HCT116 (cell line): Measurements from ENCODE around the gene TSPAN10. TPM values are rescaled to one million over a fixed set of nuclear protein-coding genes. Genes with fewer than 3 reads are reported as not detected.

Experiments used
- ATAC-seq: fragments of 200-7000 bp; cut with Tn5 transposase; 2 replicates; pipeline ENCODE4 v1.9.1; 2020; ENCODE audit warnings: mild to moderate bottlenecking, moderate library complexity
- BruUV-seq: library from RNA; stranded (reverse); fragments of 400-500 nt; replicated peaks from 2 replicates; lab custom pipeline; 2021; lab: Mats Ljungman, UMichigan
- CTCF ChIA-PET: fragments of 300-600 bp; sonication (Branson Sonifier 250); formaldehyde crosslinking; loops from one replicate; lab custom pipeline; 2021; ENCODE audit warnings: antibody characterized with exemption; lab: Charles Lee
- POLR2A ChIA-PET: fragments of 300-600, 350-600 bp; sonication (Branson Sonifier 250); formaldehyde crosslinking; loops from one replicate; lab custom pipeline; 2021; ENCODE audit warnings: antibody characterized with exemption; lab: Charles Lee
- RAD21 ChIA-PET, 2 experiments: fragments of 300-600 bp; sonication (Branson Sonifier 250); formaldehyde crosslinking; loops; one replicate each; lab custom pipeline; 2023; ENCODE audit warnings: low total read pairs in 2 of 2; ENCODE audit not compliant: uncharacterized antibody in 2 of 2, unreplicated experiment in 2 of 2, low non-redundant PET in 1 of 2; lab: Charles Lee
- DNase-seq: peaks from one replicate; pipeline ENCODE4 v3.0.0-alpha.2; 2010; ENCODE audit warnings: low read depth, low spot score
- H2AFZ ChIP-seq: fragments of 200-600 bp; shearing (Covaris generic), sonication (generic); 2 replicates; pipeline ENCODE4 v1.6.1; 2017; ENCODE audit warnings: low read depth, mixed run types, mixed read lengths, antibody characterized with exemption, low read length; ENCODE audit not compliant: poor library complexity, severe bottlenecking
- H3K27ac ChIP-seq: 2 replicates; pipeline ENCODE4 v1.5.1; 2012; ENCODE audit warnings: low read depth, low read length
- H3K27me3 ChIP-seq: fragments of 200-600 bp; sonication (generic); 2 replicates; pipeline ENCODE4 v1.6.1; 2016; ENCODE audit warnings: mixed run types, low read length, mixed read lengths; ENCODE audit not compliant: insufficient read depth
- H3K36me3 ChIP-seq, 2 experiments: fragments of 200-500 bp in 1 of 2; fragments of 200-600 bp in 1 of 2; sonication (Bioruptor generic) in 1 of 2; sonication (generic) in 1 of 2; 2 replicates each; pipeline versions ENCODE4 v1.5.1 to v1.6.1; 2014 to 2016; ENCODE audit warnings: low read length in 2 of 2, inconsistent platforms in 1 of 2, mixed read lengths in 1 of 2, mixed run types in 1 of 2; ENCODE audit not compliant: insufficient read depth in 2 of 2, control insufficient read depth in 1 of 2
- H3K4me1 ChIP-seq, 2 experiments: fragments of 200-600 bp in 1 of 2; sonication (generic) in 1 of 2; 2 replicates each; pipeline versions ENCODE4 v1.5.1 to v1.6.1; 2012 to 2017; ENCODE audit warnings: low read length in 2 of 2, inconsistent platforms in 1 of 2, mild to moderate bottlenecking in 1 of 2, mixed read lengths in 1 of 2, mixed run types in 1 of 2, moderate library complexity in 1 of 2; ENCODE audit not compliant: insufficient read depth in 2 of 2, control insufficient read depth in 1 of 2
- H3K4me2 ChIP-seq: fragments of 200-600 bp; sonication (generic); 2 replicates; pipeline ENCODE4 v1.6.1; 2017; ENCODE audit warnings: mixed run types, low read length, mixed read lengths
- H3K4me3 ChIP-seq, 2 experiments: fragments of 200-600 bp in 1 of 2; sonication (generic) in 1 of 2; replicated peaks in 1 of 2; 2 replicates each; pipeline ENCODE4 v1.5.1; 2011 to 2016; ENCODE audit warnings: low read length in 2 of 2, control low read depth in 1 of 2, low read depth in 1 of 2, mild to moderate bottlenecking in 1 of 2, mixed read lengths in 1 of 2, mixed run types in 1 of 2
- H3K79me2 ChIP-seq: fragments of 200-600 bp; sonication (generic); 2 replicates; pipeline ENCODE4 v1.6.1; 2017; ENCODE audit warnings: mild to moderate bottlenecking, mixed run types, low read length, moderate library complexity, mixed read lengths; ENCODE audit not compliant: insufficient read depth
- H3K9ac ChIP-seq: fragments of 200-600 bp; sonication (generic); 2 replicates; pipeline ENCODE4 v1.6.1; 2016; ENCODE audit warnings: low read length, mixed read lengths
- H3K9me2 ChIP-seq: fragments of 200-600 bp; sonication (generic), shearing (Covaris generic); 2 replicates; pipeline ENCODE4 v1.6.1; 2017; ENCODE audit warnings: mixed run types, mild to moderate bottlenecking, moderate library complexity; ENCODE audit not compliant: insufficient read depth
- H3K9me3 ChIP-seq, 2 experiments: fragments of 200-500 bp in 1 of 2; fragments of 200-600 bp in 1 of 2; sonication (Bioruptor generic) in 1 of 2; sonication (generic) in 1 of 2; 2 replicates each; pipeline ENCODE4 v1.6.1; 2014 to 2017; ENCODE audit warnings: low read length in 2 of 2, mixed read lengths in 2 of 2, inconsistent platforms in 1 of 2, low read depth in 1 of 2, mild to moderate bottlenecking in 1 of 2, mixed run types in 1 of 2, moderate library complexity in 1 of 2; ENCODE audit not compliant: control insufficient read depth in 1 of 2, insufficient read depth in 1 of 2
- H4K20me1 ChIP-seq: fragments of 200-600 bp; sonication (generic), shearing (Covaris generic); 2 replicates; pipeline ENCODE4 v1.6.1; 2017; ENCODE audit warnings: mixed run types, mild to moderate bottlenecking, moderate library complexity; ENCODE audit not compliant: insufficient read depth
- FOSL1 ChIP-seq: IDR thresholded peaks from 2 replicates; pipeline ENCODE4 v1.6.1; 2012; ENCODE audit warnings: low read depth
- POLR2A ChIP-seq: IDR thresholded peaks from 2 replicates; pipeline ENCODE4 v1.7.0; 2011; ENCODE audit warnings: borderline replicate concordance; ENCODE audit not compliant: insufficient read depth, insufficient read length; ENCODE audit errors: extremely low read depth
- RAD21 ChIP-seq: IDR thresholded peaks from 2 replicates; pipeline ENCODE4 v1.6.1; 2012; ENCODE audit warnings: low read depth, mild to moderate bottlenecking
- ZNF274 ChIP-seq: fragments of 200-500 bp; sonication (Bioruptor generic); IDR thresholded peaks from 2 replicates; pipeline ENCODE4 v1.6.1; 2014; ENCODE audit warnings: mild to moderate bottlenecking, low read depth, low read length, inconsistent platforms
- intact Hi-C: fragments of 100-400 bp; cut with micrococcal nuclease; formaldehyde crosslinking; loops from 2 replicates; pipeline ENCODE4 v1.10.0; 2022
- total RNA-seq: library from RNA; stranded (reverse); gene quantifications from one replicate; pipeline ENCODE4 v1.2.1, GENCODE V29; 2021; ENCODE audit not compliant: unreplicated experiment
- TF ChIP-seq, protein P1 (sequence below): IDR thresholded peaks from 2 replicates; pipeline ENCODE4 v1.6.1; 2011; ENCODE audit warnings: mild to moderate bottlenecking, low read length, moderate library complexity; ENCODE audit not compliant: insufficient replicate concordance; ENCODE audit errors: extremely low read depth
- TF ChIP-seq, protein P2 (sequence below), 3 experiments: fragments of 200-600 bp in 1 of 3; sonication (generic) in 1 of 3; IDR thresholded peaks in 2 of 3; conservative IDR thresholded peaks in 1 of 3; 2 replicates each; pipeline ENCODE4 v1.5.1; 2012 to 2017; ENCODE audit warnings: low read depth in 2 of 3, low read length in 2 of 3, antibody characterized with exemption in 1 of 3, borderline replicate concordance in 1 of 3, control low read depth in 1 of 3, mild to moderate bottlenecking in 1 of 3, mixed read lengths in 1 of 3, mixed run types in 1 of 3, moderate library complexity in 1 of 3; ENCODE audit not compliant: insufficient read depth in 1 of 3
- TF ChIP-seq, protein P3 (sequence below): IDR thresholded peaks from 2 replicates; pipeline ENCODE4 v1.6.1; 2012

The TSPAN10 gene
- total RNA-seq, 1 experiment from 2014 or later = 2.3 TPM

DNA sequence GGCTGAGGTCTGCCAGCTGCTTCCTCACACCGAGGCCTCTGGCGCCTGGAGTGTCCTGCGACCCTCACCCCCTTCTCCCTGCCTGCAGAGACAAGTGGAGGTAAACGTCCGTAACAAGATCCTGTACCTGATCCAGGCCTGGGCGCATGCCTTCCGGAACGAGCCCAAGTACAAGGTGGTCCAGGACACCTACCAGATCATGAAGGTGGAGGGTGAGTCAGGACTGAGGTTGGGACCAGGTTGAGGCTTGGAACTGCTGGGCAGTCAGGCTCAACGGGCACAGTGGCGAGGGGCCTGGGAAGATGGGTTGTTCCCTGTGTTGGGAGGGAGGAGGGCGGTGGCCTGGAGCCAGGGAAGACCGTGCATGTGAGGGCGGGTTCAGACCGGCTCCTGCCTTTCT lies 51.6 kb downstream of the TSPAN10 start:
- no TSS peak for BruUV-seq
- Histone ChIP-seq H3K9me3 (no peaks in the 10 kb centered on the region), H4K20me1 (peaks cover 6% of the 10 kb centered on the region; the same call in 1 of the 2 replicates), H3K36me3 (peaks cover 44 to 82% of the 10 kb centered on the region in 2 experiments), H2AFZ (no peak overlapping the region), H3K4me1 (peaks cover 10 to 15% of the 10 kb centered on the region in 2 experiments), H3K9me2 (no peaks in the 10 kb centered on the region), H3K27ac (no peak overlapping the region; the same call in 1 of the 2 replicates), H3K79me2 (peaks cover 85% of the 10 kb centered on the region), H3K4me3 (no peak overlapping the region), H3K9ac (no peak overlapping the region), H3K27me3 (no peaks in the 10 kb centered on the region), H3K4me2 (no peak overlapping the region)
- no peak for DNase-seq
- intact Hi-C loops = no loop called here
- no peak for ATAC-seq
- ChIA-PET POLR2A (no interaction called here), CTCF (no interaction called here), RAD21 (no interaction called here)
- no peak for TF ChIP-seq POLR2A
- no peak for TF ChIP-seq FOSL1
- TF ChIP-seq, protein P1, sequence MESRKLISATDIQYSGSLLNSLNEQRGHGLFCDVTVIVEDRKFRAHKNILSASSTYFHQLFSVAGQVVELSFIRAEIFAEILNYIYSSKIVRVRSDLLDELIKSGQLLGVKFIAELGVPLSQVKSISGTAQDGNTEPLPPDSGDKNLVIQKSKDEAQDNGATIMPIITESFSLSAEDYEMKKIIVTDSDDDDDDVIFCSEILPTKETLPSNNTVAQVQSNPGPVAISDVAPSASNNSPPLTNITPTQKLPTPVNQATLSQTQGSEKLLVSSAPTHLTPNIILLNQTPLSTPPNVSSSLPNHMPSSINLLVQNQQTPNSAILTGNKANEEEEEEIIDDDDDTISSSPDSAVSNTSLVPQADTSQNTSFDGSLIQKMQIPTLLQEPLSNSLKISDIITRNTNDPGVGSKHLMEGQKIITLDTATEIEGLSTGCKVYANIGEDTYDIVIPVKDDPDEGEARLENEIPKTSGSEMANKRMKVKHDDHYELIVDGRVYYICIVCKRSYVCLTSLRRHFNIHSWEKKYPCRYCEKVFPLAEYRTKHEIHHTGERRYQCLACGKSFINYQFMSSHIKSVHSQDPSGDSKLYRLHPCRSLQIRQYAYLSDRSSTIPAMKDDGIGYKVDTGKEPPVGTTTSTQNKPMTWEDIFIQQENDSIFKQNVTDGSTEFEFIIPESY = no peak
- no peak for TF ChIP-seq RAD21
- TF ChIP-seq, protein P2, sequence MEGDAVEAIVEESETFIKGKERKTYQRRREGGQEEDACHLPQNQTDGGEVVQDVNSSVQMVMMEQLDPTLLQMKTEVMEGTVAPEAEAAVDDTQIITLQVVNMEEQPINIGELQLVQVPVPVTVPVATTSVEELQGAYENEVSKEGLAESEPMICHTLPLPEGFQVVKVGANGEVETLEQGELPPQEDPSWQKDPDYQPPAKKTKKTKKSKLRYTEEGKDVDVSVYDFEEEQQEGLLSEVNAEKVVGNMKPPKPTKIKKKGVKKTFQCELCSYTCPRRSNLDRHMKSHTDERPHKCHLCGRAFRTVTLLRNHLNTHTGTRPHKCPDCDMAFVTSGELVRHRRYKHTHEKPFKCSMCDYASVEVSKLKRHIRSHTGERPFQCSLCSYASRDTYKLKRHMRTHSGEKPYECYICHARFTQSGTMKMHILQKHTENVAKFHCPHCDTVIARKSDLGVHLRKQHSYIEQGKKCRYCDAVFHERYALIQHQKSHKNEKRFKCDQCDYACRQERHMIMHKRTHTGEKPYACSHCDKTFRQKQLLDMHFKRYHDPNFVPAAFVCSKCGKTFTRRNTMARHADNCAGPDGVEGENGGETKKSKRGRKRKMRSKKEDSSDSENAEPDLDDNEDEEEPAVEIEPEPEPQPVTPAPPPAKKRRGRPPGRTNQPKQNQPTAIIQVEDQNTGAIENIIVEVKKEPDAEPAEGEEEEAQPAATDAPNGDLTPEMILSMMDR (IDR thresholded peaks at IDR 0.05 in 2 of 3, conservative IDR thresholded peaks at IDR 0.05 in 1 of 3; ENCODE audit: borderline replicate concordance in 1 of 3, insufficient read depth in 1 of 3, low read depth in 2 of 3, low read length in 2 of 3) = no peak
- no peak for TF ChIP-seq ZNF274
- TF ChIP-seq, protein P3, sequence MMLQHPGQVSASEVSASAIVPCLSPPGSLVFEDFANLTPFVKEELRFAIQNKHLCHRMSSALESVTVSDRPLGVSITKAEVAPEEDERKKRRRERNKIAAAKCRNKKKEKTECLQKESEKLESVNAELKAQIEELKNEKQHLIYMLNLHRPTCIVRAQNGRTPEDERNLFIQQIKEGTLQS = no peak
